SH-SY5Y (cell line): ENCODE data around the gene CCDC43.

Experiments used
- GATA2 ChIP-seq: IDR thresholded peaks from 2 replicates; pipeline ENCODE4 v1.6.1; 2011; ENCODE audit warnings: mild to moderate bottlenecking, low read depth, low read length
- GATA3 ChIP-seq: IDR thresholded peaks from 2 replicates; pipeline ENCODE4 v1.6.1; 2011; ENCODE audit warnings: low read depth, mild to moderate bottlenecking, low read length, moderate library complexity

- no peak for TF ChIP-seq GATA3
- TF ChIP-seq GATA2 = no peak
Observed at GRCh38 chr17:44645341-44645740, 44.2 kb downstream of the CCDC43 start.
